Measurements from ENCODE around the gene ZNF69. TPM values are rescaled to one million over a fixed set of nuclear protein-coding genes. Genes with fewer than 3 reads are reported as not detected.

Gene ZNF69
- total and polyA plus RNA-seq, 2 donors (not counting 3 experiments of a cell fraction or from before 2014, with no cell fraction given): 1.9 to 5.6 TPM

DNA sequence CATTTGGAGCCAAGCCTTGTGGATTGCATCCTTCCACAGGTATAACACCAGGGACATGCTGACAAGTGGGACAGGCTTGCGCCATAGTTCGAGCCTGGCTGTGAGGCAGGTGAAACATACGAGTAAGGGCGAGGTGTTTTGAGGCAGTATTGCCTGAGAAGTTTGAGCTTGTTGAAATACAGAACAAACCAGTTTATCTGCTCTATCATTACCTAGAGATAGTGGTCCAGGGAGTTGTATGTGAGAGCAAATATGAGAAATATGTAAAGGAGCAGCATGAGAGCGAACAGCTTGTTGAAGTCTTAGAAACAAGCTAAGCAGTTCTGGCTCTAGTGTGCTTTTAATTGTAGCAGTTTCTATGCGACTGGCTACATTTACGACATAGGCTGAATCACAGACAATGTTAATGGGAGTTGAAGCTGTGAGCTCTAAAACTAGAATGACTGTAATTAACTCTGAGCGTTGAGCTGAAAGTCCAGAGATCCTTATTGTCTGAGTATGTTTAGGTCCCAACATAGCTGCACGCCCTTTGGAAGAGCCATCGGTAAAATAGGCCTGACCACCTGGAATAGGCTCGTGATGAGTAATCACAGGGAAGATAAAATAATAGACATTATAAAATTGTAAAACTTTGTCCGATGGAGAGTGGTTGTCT, 30.9 kb upstream of the ZNF69 start:
- dilution Hi-C loops (cut with MboI; ENCODE audit: extremely low pct_ligation_motif_present, low sequenced_read_pairs) (no loop called here), intact Hi-C loops (cut with micrococcal nuclease) (no loop called here)
- no peak overlapping the region for H3K4me3 ChIP-seq (replicated peaks in 1 of 3; ENCODE audit: insufficient read depth in 1 of 3, low read depth in 1 of 3, low read length in 3 of 3)
- no peaks in the 10 kb centered on the region for H3K36me3 ChIP-seq (ENCODE audit: control insufficient read depth in 2 of 2, extremely low read depth in 1 of 2, insufficient read depth in 2 of 2, low read length in 2 of 2)
- no peaks in the 10 kb centered on the region for H3K27me3 ChIP-seq (ENCODE audit: control insufficient read depth in 2 of 2, insufficient read depth in 2 of 2, low read length in 2 of 2)
- BruUV-seq (replicated peaks): no TSS peak
- H2AFZ ChIP-seq (ENCODE audit: low read depth, low read length): no peak overlapping the region
- no peaks in the 10 kb centered on the region for H4K20me1 ChIP-seq (replicated peaks; ENCODE audit: control insufficient read depth, extremely low read depth, insufficient read depth, low read length)
- H3K9me3 ChIP-seq (replicated peaks; ENCODE audit: control insufficient read depth, insufficient read depth, low read length): no peaks in the 10 kb centered on the region
- no peak for FAIRE-seq
- no peak overlapping the region for H3K4me2 ChIP-seq (ENCODE audit: insufficient read depth, low read length)
- no peak for DNase-seq (ENCODE audit: low read depth, low spot score)
- CTCF ChIA-PET: no interaction called here
- no peaks in the 10 kb centered on the region for H3K4me1 ChIP-seq (ENCODE audit: control insufficient read depth, extremely low read depth, insufficient read depth, low read length)
- no peaks in the 10 kb centered on the region for H3K79me2 ChIP-seq (ENCODE audit: control insufficient read depth, insufficient read depth, low read length)
- H3K9ac ChIP-seq (replicated peaks; ENCODE audit: extremely low read depth, insufficient read depth, low read length): no peak overlapping the region
- no peak for TF ChIP-seq EZH2 (IDR thresholded peaks at IDR 0.05; ENCODE audit: borderline replicate concordance, low read depth, low read length, severe bottlenecking)
- TF ChIP-seq JUN (IDR thresholded peaks at IDR 0.05; ENCODE audit: borderline replicate concordance, insufficient read depth, insufficient read length, low read depth): no peak
- no peak for TF ChIP-seq POLR2A (IDR thresholded peaks at IDR 0.05; ENCODE audit: low read depth, low read length)
- no peak for TF ChIP-seq MAX (IDR thresholded peaks at IDR 0.05; ENCODE audit: insufficient read depth, insufficient read length)
- TF ChIP-seq POLR2AphosphoS5 (IDR thresholded peaks at IDR 0.05; ENCODE audit: insufficient read depth, low read depth, low read length): no peak
- TF ChIP-seq, protein P1, sequence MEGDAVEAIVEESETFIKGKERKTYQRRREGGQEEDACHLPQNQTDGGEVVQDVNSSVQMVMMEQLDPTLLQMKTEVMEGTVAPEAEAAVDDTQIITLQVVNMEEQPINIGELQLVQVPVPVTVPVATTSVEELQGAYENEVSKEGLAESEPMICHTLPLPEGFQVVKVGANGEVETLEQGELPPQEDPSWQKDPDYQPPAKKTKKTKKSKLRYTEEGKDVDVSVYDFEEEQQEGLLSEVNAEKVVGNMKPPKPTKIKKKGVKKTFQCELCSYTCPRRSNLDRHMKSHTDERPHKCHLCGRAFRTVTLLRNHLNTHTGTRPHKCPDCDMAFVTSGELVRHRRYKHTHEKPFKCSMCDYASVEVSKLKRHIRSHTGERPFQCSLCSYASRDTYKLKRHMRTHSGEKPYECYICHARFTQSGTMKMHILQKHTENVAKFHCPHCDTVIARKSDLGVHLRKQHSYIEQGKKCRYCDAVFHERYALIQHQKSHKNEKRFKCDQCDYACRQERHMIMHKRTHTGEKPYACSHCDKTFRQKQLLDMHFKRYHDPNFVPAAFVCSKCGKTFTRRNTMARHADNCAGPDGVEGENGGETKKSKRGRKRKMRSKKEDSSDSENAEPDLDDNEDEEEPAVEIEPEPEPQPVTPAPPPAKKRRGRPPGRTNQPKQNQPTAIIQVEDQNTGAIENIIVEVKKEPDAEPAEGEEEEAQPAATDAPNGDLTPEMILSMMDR (IDR thresholded peaks at IDR 0.05; ENCODE audit: extremely low read depth in 1 of 2, insufficient read depth in 1 of 2, low read depth in 1 of 2, low read length in 2 of 2): no peak
- no peak for TF ChIP-seq MYC (IDR thresholded peaks at IDR 0.05; ENCODE audit: low read depth, low read length)
- no peak for TF ChIP-seq FOS (IDR thresholded peaks at IDR 0.05; ENCODE audit: borderline replicate concordance, insufficient read depth, low read length)
- no peak for TF ChIP-seq GATA2 (IDR thresholded peaks at IDR 0.05; ENCODE audit: insufficient read depth, insufficient read length, low read depth, low read length)
- H3K9me1 ChIP-seq (replicated peaks; ENCODE audit: control insufficient read depth, extremely low read depth, insufficient read depth, low read length): no peaks in the 10 kb centered on the region
- POLR2A ChIA-PET: no interaction called here
- no peak overlapping the region for H3K27ac ChIP-seq (ENCODE audit: insufficient read depth, low read depth, low read length)
